PC-9 (cell line): Measurements from ENCODE around the gene GFRA1. TPM values are rescaled to one million over a fixed set of nuclear protein-coding genes. Genes with fewer than 3 reads are reported as not detected.

Source experiments
- BruUV-seq: library from RNA; stranded (reverse); fragments of 400-500 nt; replicated peaks from 2 replicates; lab custom pipeline; 2021; lab: Mats Ljungman, UMichigan
- CTCF ChIA-PET: fragments of 300-600 bp; sonication (Branson Sonifier 250); formaldehyde crosslinking; loops from one replicate; lab custom pipeline; 2022; ENCODE audit warnings: antibody characterized with exemption; lab: Charles Lee
- POLR2A ChIA-PET: fragments of 300-600 bp; sonication (Branson Sonifier 250); formaldehyde crosslinking; loops from one replicate; lab custom pipeline; 2022; ENCODE audit warnings: antibody characterized with exemption; ENCODE audit not compliant: unreplicated experiment; lab: Charles Lee
- DNase-seq, 2 experiments: peaks; one replicate each; pipeline versions ENCODE4 v3.0.0 to v3.0.0-alpha.2; 2015 to 2022; ENCODE audit warnings: mixed read lengths in 1 of 2
- H2AFZ ChIP-seq: fragments of 200-600 bp; sonication (generic); 2 replicates; pipeline ENCODE4 v1.8.1; 2017; ENCODE audit warnings: antibody characterized with exemption
- H3F3A ChIP-seq: fragments of 200-600 bp; sonication (generic); 2 replicates; pipeline ENCODE4 v1.8.1; 2017; ENCODE audit warnings: antibody characterized with exemption, mild to moderate bottlenecking, low read depth; ENCODE audit not compliant: insufficient read depth
- H3K27ac ChIP-seq: fragments of 200-600 bp; sonication (generic); 2 replicates; pipeline ENCODE4 v1.6.1; 2016; ENCODE audit warnings: mixed run types
- H3K27me3 ChIP-seq: fragments of 200-600 bp; sonication (generic); 2 replicates; pipeline ENCODE4 v1.6.1; 2016; ENCODE audit warnings: low read depth, mixed run types; ENCODE audit not compliant: insufficient read depth
- H3K36me3 ChIP-seq: fragments of 200-600 bp; sonication (generic); 2 replicates; pipeline ENCODE4 v1.6.1; 2016; ENCODE audit warnings: low read depth, mixed run types
- H3K4me1 ChIP-seq: fragments of 200-600 bp; sonication (generic); replicated peaks from 2 replicates; pipeline ENCODE4 v1.6.1; 2016; ENCODE audit warnings: mixed run types; ENCODE audit not compliant: insufficient read depth
- H3K4me2 ChIP-seq: fragments of 200-600 bp; sonication (generic); 2 replicates; pipeline ENCODE4 v1.6.1; 2017; ENCODE audit warnings: mixed run types
- H3K4me3 ChIP-seq: fragments of 200-600 bp; sonication (generic); 2 replicates; pipeline ENCODE4 v1.6.1; 2016; ENCODE audit warnings: mixed run types
- H3K79me2 ChIP-seq: fragments of 200-600 bp; sonication (generic); 2 replicates; pipeline ENCODE4 v1.6.1; 2017; ENCODE audit warnings: low read depth, mixed run types
- H3K9me2 ChIP-seq: fragments of 200-600 bp; sonication (generic); 2 replicates; pipeline ENCODE4 v1.8.1; 2017; ENCODE audit warnings: mild to moderate bottlenecking; ENCODE audit not compliant: insufficient read depth
- H3K9me3 ChIP-seq: fragments of 200-600 bp; sonication (generic); 2 replicates; pipeline ENCODE4 v1.8.1; 2016; ENCODE audit warnings: low read depth; ENCODE audit not compliant: insufficient read depth
- H4K20me1 ChIP-seq: fragments of 200-600 bp; sonication (generic); 2 replicates; pipeline ENCODE4 v1.8.1; 2017; ENCODE audit not compliant: insufficient read depth
- CTCF ChIP-seq: fragments of 200-600 bp; sonication (generic); conservative IDR thresholded peaks from 2 replicates; pipeline ENCODE4 v1.6.1; 2017; ENCODE audit warnings: mixed run types, antibody characterized with exemption, mild to moderate bottlenecking, moderate library complexity
- EZH2 ChIP-seq: fragments of 200-600 bp; sonication (generic); IDR thresholded peaks from 2 replicates; pipeline ENCODE4 v1.8.0; 2017; ENCODE audit warnings: antibody characterized with exemption, low read depth
- intact Hi-C: fragments of 100-400 bp; cut with micrococcal nuclease; formaldehyde crosslinking; loops from one replicate; pipeline ENCODE4 v1.10.0; 2022; ENCODE audit not compliant: unreplicated experiment
- total RNA-seq: library from RNA; stranded (reverse); gene quantifications from 2 replicates; pipeline ENCODE4 v1.2.3, GENCODE V29; 2021

The GFRA1 gene
- total RNA-seq, 1 experiment from 2014 or later, result 0.11 TPM

GRCh38 chr10:116298586-116298985 is 25.6 kb upstream of the GFRA1 start:
- H3K4me1 ChIP-seq, result no peaks in the 10 kb centered on the region
- H2AFZ ChIP-seq, result no peak overlapping the region
- no peaks in the 10 kb centered on the region for H3K79me2 ChIP-seq
- no peak for DNase-seq
- H3K27ac ChIP-seq, result no peak overlapping the region
- intact Hi-C loops, result no loop called here
- H3K4me3 ChIP-seq, result no peak overlapping the region
- no peaks in the 10 kb centered on the region for H3K27me3 ChIP-seq
- no peak for TF ChIP-seq CTCF
- no peak for TF ChIP-seq EZH2
- H3K36me3 ChIP-seq, result no peaks in the 10 kb centered on the region
- H4K20me1 ChIP-seq, result no peaks in the 10 kb centered on the region
- no peak overlapping the region for H3K4me2 ChIP-seq
- H3F3A ChIP-seq, result no peaks in the 10 kb centered on the region
- no peaks in the 10 kb centered on the region for H3K9me2 ChIP-seq
- ChIA-PET CTCF (no interaction called here), POLR2A (no interaction called here)
- BruUV-seq, result no TSS peak
- no peaks in the 10 kb centered on the region for H3K9me3 ChIP-seq

GRCh38 chr10:116296291-116296721 is 23.3 kb upstream of the GFRA1 start:
- no TSS peak for BruUV-seq
- no peaks in the 10 kb centered on the region for H3K9me2 ChIP-seq
- TF ChIP-seq CTCF (no peak), EZH2 (no peak)
- no peak overlapping the region for H3K27ac ChIP-seq
- intact Hi-C loops, result no loop called here
- POLR2A ChIA-PET, result no interaction called here
- H3F3A ChIP-seq, result no peaks in the 10 kb centered on the region
- H3K36me3 ChIP-seq, result no peaks in the 10 kb centered on the region
- H2AFZ ChIP-seq, result no peak overlapping the region
- no peaks in the 10 kb centered on the region for H3K27me3 ChIP-seq
- DNase-seq, result no peak
- H3K79me2 ChIP-seq, result no peaks in the 10 kb centered on the region
- H4K20me1 ChIP-seq, result no peaks in the 10 kb centered on the region
- CTCF ChIA-PET, result no interaction called here
- H3K4me3 ChIP-seq, result no peak overlapping the region
- no peak overlapping the region for H3K4me2 ChIP-seq
- H3K4me1 ChIP-seq, result no peaks in the 10 kb centered on the region
- H3K9me3 ChIP-seq, result no peaks in the 10 kb centered on the region

GRCh38 chr10:116292493-116292892 is 19.5 kb upstream of the GFRA1 start:
- intact Hi-C loops, result no loop called here
- ChIA-PET CTCF (no interaction called here), POLR2A (no interaction called here)

GRCh38 chr10:116289652-116290051 is 16.6 kb upstream of the GFRA1 start:
- Histone ChIP-seq H4K20me1 (no peaks in the 10 kb centered on the region), H3K4me2 (no peak overlapping the region), H3K79me2 (no peaks in the 10 kb centered on the region), H3K36me3 (no peaks in the 10 kb centered on the region), H3K9me3 (no peaks in the 10 kb centered on the region), H3K4me3 (no peak overlapping the region), H3K27ac (no peak overlapping the region), H3K27me3 (no peaks in the 10 kb centered on the region), H3K9me2 (no peaks in the 10 kb centered on the region), H3F3A (no peaks in the 10 kb centered on the region), H2AFZ (no peak overlapping the region), H3K4me1 (no peaks in the 10 kb centered on the region)
- CTCF ChIA-PET, result no interaction called here
- no peak for DNase-seq
- intact Hi-C loops, result loop anchor here (2.0 to 5.0 kb wide), 3 partner anchors 492 to 935 kb away; no protein-coding TSS in a partner anchor
- BruUV-seq, result no TSS peak
- TF ChIP-seq CTCF, result no peak
- TF ChIP-seq EZH2, result no peak
- POLR2A ChIA-PET, result no interaction called here

More at GRCh38 chr10:116292493-116292892, 19.5 kb upstream of the GFRA1 start:
- Histone ChIP-seq H3K27me3 (no peaks in the 10 kb centered on the region), H3K79me2 (no peaks in the 10 kb centered on the region), H3K9me2 (no peaks in the 10 kb centered on the region), H3K36me3 (no peaks in the 10 kb centered on the region), H3K4me2 (no peak overlapping the region), H4K20me1 (no peaks in the 10 kb centered on the region), H2AFZ (no peak overlapping the region), H3K4me1 (no peaks in the 10 kb centered on the region), H3K9me3 (no peaks in the 10 kb centered on the region), H3K27ac (no peak overlapping the region), H3K4me3 (no peak overlapping the region), H3F3A (no peaks in the 10 kb centered on the region)
- no peak for TF ChIP-seq EZH2
- BruUV-seq, result no TSS peak
- DNase-seq, result no peak
